Measurements from ENCODE around the gene TTC36. TPM values are rescaled to one million over a fixed set of nuclear protein-coding genes. Genes with fewer than 3 reads are reported as not detected.

TTC36 gene
- total and polyA plus RNA-seq, 7 donors = 0.09 to 1.2 (median 0.54) TPM; not detected in 2

DNA sequence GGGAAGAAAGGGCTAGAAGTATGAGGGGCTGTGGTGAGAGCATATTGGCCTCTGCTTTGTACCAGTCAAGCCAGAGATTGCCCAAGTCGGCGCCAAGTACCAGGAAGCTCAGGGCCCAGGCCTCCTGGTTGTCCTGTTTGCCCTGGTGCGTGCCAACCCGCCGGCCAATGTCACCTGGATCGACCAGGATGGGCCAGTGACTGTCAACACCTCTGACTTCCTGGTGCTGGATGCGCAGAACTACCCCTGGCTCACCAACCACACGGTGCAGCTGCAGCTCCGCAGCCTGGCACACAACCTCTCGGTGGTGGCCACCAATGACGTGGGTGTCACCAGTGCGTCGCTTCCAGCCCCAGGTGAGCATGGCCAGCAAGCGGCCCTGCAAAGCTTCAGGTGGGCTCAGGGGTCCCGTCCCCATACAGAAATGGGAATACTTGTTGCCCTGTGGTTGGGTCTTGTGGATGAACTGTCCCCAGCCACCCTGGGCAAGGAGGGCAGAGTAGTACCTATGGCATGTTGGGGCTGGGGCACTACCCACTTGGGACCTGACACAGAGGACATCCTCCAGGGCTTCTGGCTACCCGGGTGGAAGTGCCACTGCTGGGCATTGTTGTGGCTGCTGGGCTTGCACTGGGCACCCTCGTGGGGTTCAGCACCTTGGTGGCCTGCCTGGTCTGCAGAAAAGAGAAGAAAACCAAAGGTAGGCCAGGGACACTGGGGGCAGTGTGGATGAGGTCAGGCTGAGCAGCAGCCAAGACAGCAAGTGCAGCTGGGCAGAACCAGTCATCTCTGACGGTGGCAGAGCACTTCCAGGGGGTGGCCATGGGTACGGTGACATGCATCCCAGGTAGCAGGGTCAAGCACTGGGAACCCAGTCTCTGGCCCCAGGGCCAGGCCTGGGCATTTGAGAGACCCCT is 5.8 kb downstream of the TTC36 start:
- H3K36me3 ChIP-seq (ENCODE audit: insufficient read depth in 1 of 2, low read depth in 1 of 2) = peaks cover 0 to 5% of the 10 kb centered on the region in 2 donors
- WGBS, 3 donors = 80 to 89% (median 86%) methylated on average over 19 of the region's 19 CpGs
- H3K9me3 ChIP-seq = no peaks in the 10 kb centered on the region
- H3K4me1 ChIP-seq = peaks cover 9% of the 10 kb centered on the region
- no peaks in the 10 kb centered on the region for H3K27me3 ChIP-seq (ENCODE audit: insufficient read depth in 3 of 3, low read length in 2 of 3)
- intact Hi-C loops (cut with DNase I) = loop anchor here in 1 of 2 donors (5.0 kb wide), 1 partner anchor 34 kb away; the partner anchor contains the start of gene IFT46
- no peak for ATAC-seq
- H3K27ac ChIP-seq = no peak overlapping the region
- TF ChIP-seq, protein P1, sequence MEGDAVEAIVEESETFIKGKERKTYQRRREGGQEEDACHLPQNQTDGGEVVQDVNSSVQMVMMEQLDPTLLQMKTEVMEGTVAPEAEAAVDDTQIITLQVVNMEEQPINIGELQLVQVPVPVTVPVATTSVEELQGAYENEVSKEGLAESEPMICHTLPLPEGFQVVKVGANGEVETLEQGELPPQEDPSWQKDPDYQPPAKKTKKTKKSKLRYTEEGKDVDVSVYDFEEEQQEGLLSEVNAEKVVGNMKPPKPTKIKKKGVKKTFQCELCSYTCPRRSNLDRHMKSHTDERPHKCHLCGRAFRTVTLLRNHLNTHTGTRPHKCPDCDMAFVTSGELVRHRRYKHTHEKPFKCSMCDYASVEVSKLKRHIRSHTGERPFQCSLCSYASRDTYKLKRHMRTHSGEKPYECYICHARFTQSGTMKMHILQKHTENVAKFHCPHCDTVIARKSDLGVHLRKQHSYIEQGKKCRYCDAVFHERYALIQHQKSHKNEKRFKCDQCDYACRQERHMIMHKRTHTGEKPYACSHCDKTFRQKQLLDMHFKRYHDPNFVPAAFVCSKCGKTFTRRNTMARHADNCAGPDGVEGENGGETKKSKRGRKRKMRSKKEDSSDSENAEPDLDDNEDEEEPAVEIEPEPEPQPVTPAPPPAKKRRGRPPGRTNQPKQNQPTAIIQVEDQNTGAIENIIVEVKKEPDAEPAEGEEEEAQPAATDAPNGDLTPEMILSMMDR (IDR thresholded peaks at IDR 0.05) = no peak
- no peak overlapping the region for H3K4me3 ChIP-seq
- no peak for DNase-seq

DNA sequence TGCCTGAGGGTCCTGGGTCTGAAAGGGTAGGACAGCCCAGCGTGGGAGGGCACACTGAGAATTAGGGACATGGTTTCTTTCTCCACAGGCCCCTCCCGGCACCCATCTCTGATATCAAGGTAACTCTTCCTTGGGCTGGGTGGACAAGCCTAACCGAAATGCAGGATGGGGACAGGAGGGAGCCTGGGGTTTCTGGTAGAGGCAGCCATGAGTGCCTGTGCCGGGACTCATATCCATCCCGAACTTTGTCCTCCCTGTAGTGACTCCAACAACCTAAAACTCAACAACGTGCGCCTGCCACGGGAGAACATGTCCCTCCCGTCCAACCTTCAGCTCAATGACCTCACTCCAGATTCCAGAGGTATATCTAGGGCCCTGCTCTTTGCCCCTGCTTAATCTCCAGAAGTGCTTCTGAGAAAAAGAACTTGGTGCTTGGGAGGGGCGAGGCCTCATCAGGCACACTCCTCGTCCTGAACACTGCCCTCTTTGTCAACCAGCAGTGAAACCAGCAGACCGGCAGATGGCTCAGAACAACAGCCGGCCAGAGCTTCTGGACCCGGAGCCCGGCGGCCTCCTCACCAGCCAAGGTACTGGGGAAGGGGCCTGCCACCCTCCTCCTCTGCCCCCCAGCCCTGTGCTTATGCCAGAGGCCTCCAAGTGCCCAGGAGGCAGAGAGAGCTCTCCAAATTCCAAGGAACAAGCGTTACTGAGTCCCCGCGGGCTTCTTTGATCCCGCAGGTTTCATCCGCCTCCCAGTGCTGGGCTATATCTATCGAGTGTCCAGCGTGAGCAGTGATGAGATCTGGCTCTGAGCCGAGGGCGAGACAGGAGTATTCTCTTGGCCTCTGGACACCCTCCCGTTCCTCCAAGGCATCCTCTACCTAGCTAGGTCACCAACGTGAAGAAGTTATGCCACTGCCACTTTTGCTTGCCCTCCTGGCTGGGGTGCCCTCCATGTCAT is 6.8 kb downstream of the TTC36 start:
- Histone ChIP-seq H3K4me1 (peaks cover 9% of the 10 kb centered on the region), H3K36me3 (ENCODE audit: insufficient read depth in 1 of 2, low read depth in 1 of 2) (peaks cover 0 to 5% of the 10 kb centered on the region in 2 donors), H3K27ac (no peak overlapping the region), H3K4me3 (no peak overlapping the region), H3K27me3 (ENCODE audit: insufficient read depth in 3 of 3, low read length in 2 of 3) (no peaks in the 10 kb centered on the region), H3K9me3 (no peaks in the 10 kb centered on the region)
- DNase-seq (no peak), ATAC-seq (no peak)
- WGBS, 3 donors = 65 to 73% (median 66%) methylated on average over 27 of the region's 27 CpGs
- intact Hi-C loops (cut with DNase I) = loop anchor here in 1 of 2 donors (5.0 kb wide), 1 partner anchor 33 kb away; the partner anchor contains the start of gene IFT46
- TF ChIP-seq, protein P1 (IDR thresholded peaks at IDR 0.05) = no peak

DNA sequence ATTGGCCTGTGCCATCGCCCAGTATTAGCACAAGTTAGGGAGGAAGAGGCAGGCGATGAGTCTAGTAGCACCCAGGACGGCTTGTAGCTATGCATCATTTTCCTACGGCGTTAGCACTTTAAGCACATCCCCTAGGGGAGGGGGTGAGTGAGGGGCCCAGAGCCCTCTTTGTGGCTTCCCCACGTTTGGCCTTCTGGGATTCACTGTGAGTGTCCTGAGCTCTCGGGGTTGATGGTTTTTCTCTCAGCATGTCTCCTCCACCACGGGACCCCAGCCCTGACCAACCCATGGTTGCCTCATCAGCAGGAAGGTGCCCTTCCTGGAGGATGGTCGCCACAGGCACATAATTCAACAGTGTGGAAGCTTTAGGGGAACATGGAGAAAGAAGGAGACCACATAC is 8.0 kb downstream of the TTC36 start:
- H3K4me3 ChIP-seq = no peak overlapping the region
- no peak for DNase-seq
- peaks cover 0 to 5% of the 10 kb centered on the region in 2 donors for H3K36me3 ChIP-seq (ENCODE audit: insufficient read depth in 1 of 2, low read depth in 1 of 2)
- H3K27me3 ChIP-seq (ENCODE audit: insufficient read depth in 3 of 3, low read length in 2 of 3) = no peaks in the 10 kb centered on the region
- H3K9me3 ChIP-seq = no peaks in the 10 kb centered on the region
- no peak for ATAC-seq
- intact Hi-C loops (cut with DNase I) = no loop called here
- H3K27ac ChIP-seq = no peak overlapping the region
- peaks cover under 1% of the 10 kb centered on the region for H3K4me1 ChIP-seq
- TF ChIP-seq, protein P1 (IDR thresholded peaks at IDR 0.05) = no peak
- 77 to 83% (median 79%) methylated on average over 9 of the region's 9 CpGs for WGBS, 3 donors

DNA sequence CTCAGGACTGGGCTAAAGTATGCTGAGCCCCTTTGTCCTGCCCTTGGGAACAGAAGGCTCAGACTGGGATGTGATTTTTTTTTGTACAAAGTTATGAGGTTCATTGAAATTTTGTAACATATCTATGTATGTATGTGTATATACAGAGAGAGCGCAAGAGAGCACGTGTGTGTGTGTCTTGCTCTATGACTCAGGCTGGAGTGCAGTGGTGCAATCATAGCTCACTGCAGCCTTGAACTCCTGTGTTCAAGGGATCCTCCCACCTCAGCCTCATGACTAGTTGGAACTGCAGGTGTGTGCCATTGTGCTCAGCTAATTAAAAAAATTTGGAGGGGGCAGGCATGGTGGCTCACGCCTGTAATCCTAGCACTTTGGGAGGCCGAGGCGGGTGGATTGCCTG is 9.5 kb downstream of the TTC36 start:
- TF ChIP-seq, protein P1 (IDR thresholded peaks at IDR 0.05) = no peak
- DNase-seq = no peak
- H3K4me3 ChIP-seq = no peak overlapping the region
- no peaks in the 10 kb centered on the region for H3K4me1 ChIP-seq
- H3K27ac ChIP-seq = no peak overlapping the region
- ATAC-seq = no peak
- H3K27me3 ChIP-seq (ENCODE audit: insufficient read depth in 3 of 3, low read length in 2 of 3) = no peaks in the 10 kb centered on the region
- 93 to 97% (median 94%) methylated on average over 5 of the region's 5 CpGs for WGBS, 3 donors
- intact Hi-C loops (cut with DNase I) = no loop called here
- H3K36me3 ChIP-seq (ENCODE audit: insufficient read depth in 1 of 2, low read depth in 1 of 2) = peaks cover 0 to 10% of the 10 kb centered on the region in 2 donors
- H3K9me3 ChIP-seq = no peaks in the 10 kb centered on the region
